WTC11 (cell line): Measurements from ENCODE around the gene SOX5. TPM values are rescaled to one million over a fixed set of nuclear protein-coding genes. Genes with fewer than 3 reads are reported as not detected.

Experiments used
- ATAC-seq: fragments of 200-7000 bp; cut with Tn5 transposase; 2 replicates; pipeline ENCODE4 v1.10.0; 2021; ENCODE audit warnings: mild to moderate bottlenecking, moderate library complexity
- CTCF ChIA-PET: fragments of 300-600 bp; sonication (Branson Sonifier 250); formaldehyde crosslinking; loops from one replicate; lab custom pipeline; 2021; ENCODE audit warnings: antibody characterized with exemption; lab: Charles Lee
- POLR2A ChIA-PET: fragments of 350-600 bp; sonication (Branson Sonifier 250); formaldehyde crosslinking; loops from one replicate; lab custom pipeline; 2021; ENCODE audit warnings: antibody characterized with exemption; lab: Charles Lee
- DNase-seq: peaks from one replicate; pipeline ENCODE4 v3.0.0; 2021; ENCODE audit warnings: low spot score
- H3K27ac Mint-ChIP-seq: 2 replicates; pipeline ENCODE4 v1.8.0; 2021; ENCODE audit warnings: mixed read lengths
- H3K27me3 Mint-ChIP-seq: 2 replicates; pipeline ENCODE4 v1.8.0; 2021; ENCODE audit warnings: low read depth, mild to moderate bottlenecking, moderate library complexity, mixed read lengths
- H3K36me3 Mint-ChIP-seq: 2 replicates; pipeline ENCODE4 v1.8.0; 2021; ENCODE audit warnings: mixed read lengths
- H3K4me1 Mint-ChIP-seq: 2 replicates; pipeline ENCODE4 v1.8.0; 2022; ENCODE audit warnings: mixed read lengths
- H3K4me3 Mint-ChIP-seq: 2 replicates; pipeline ENCODE4 v1.8.0; 2021; ENCODE audit warnings: mild to moderate bottlenecking, moderate library complexity, mixed read lengths
- H3K9me3 Mint-ChIP-seq: 2 replicates; pipeline ENCODE4 v1.8.0; 2021; ENCODE audit warnings: mixed read lengths
- ATF1 ChIP-seq: sonication (generic); formaldehyde crosslinking; IDR thresholded peaks from 2 replicates; pipeline ENCODE4 v1.8.1; 2023; ENCODE audit warnings: mild to moderate bottlenecking, moderate library complexity, missing genetic modification reagents
- E2F1 ChIP-seq: sonication (generic); formaldehyde crosslinking; IDR thresholded peaks from 2 replicates; pipeline ENCODE4 v1.8.0; 2022; ENCODE audit warnings: mild to moderate bottlenecking, missing genetic modification reagents
- EMX1 ChIP-seq: fragments of 250-450 bp; sonication (Bioruptor Pico); IDR thresholded peaks from 2 replicates; pipeline ENCODE4 v1.8.0; 2021; ENCODE audit warnings: mild to moderate bottlenecking
- ETV6 ChIP-seq: sonication (generic); formaldehyde crosslinking; IDR thresholded peaks from 2 replicates; pipeline ENCODE4 v1.8.1; 2022; ENCODE audit warnings: mild to moderate bottlenecking, missing genetic modification reagents
- GABPB1 ChIP-seq: sonication (generic); formaldehyde crosslinking; IDR thresholded peaks from 2 replicates; pipeline ENCODE4 v1.8.1; 2023; ENCODE audit warnings: mild to moderate bottlenecking, missing genetic modification reagents
- HMGA2 ChIP-seq: fragments of 250-450 bp; sonication (Bioruptor Pico); IDR thresholded peaks from 2 replicates; pipeline ENCODE4 v1.4.0; 2021; ENCODE audit warnings: mild to moderate bottlenecking, moderate library complexity
- JAZF1 ChIP-seq: fragments of 250-450 bp; sonication (Bioruptor Pico); IDR thresholded peaks from 2 replicates; pipeline ENCODE4 v1.9.0; 2021; ENCODE audit warnings: moderate library complexity, mild to moderate bottlenecking, inconsistent platforms
- JUN ChIP-seq: sonication (generic); formaldehyde crosslinking; IDR thresholded peaks from 2 replicates; pipeline ENCODE4 v1.8.0; 2023; ENCODE audit warnings: mild to moderate bottlenecking, missing genetic modification reagents
- RELA ChIP-seq: sonication (generic); formaldehyde crosslinking; IDR thresholded peaks from 2 replicates; pipeline ENCODE4 v1.8.1; 2022; ENCODE audit warnings: missing genetic modification reagents, mild to moderate bottlenecking, borderline replicate concordance
- ZNF423 ChIP-seq: fragments of 250-450 bp; sonication (Bioruptor Pico); IDR thresholded peaks from 2 replicates; pipeline ENCODE4 v2.1.2; 2022; ENCODE audit warnings: mild to moderate bottlenecking, moderate library complexity
- ZNF671 ChIP-seq: fragments of 250-450 bp; sonication (Bioruptor Pico); IDR thresholded peaks from 2 replicates; pipeline ENCODE4 v1.8.0; 2021; ENCODE audit warnings: mild to moderate bottlenecking
- total RNA-seq: library from RNA; stranded (reverse); gene quantifications from 3 replicates; pipeline ENCODE4 v1.2.3, GENCODE V29; 2021
- TF ChIP-seq, protein P1 (sequence below): fragments of 250-450 bp; sonication (Bioruptor Pico); IDR thresholded peaks from 2 replicates; pipeline ENCODE4 v1.9.0; 2021; ENCODE audit warnings: moderate library complexity, mild to moderate bottlenecking, inconsistent platforms, borderline replicate concordance
- TF ChIP-seq, protein P2 (sequence below): sonication (generic); formaldehyde crosslinking; IDR thresholded peaks from 2 replicates; pipeline ENCODE4 v1.8.1; 2023; ENCODE audit warnings: mild to moderate bottlenecking, missing genetic modification reagents
- TF ChIP-seq, protein P3 (sequence below): fragments of 250-450 bp; sonication (Bioruptor Pico); IDR thresholded peaks from 2 replicates; pipeline ENCODE4 v1.8.0; 2021; ENCODE audit warnings: mild to moderate bottlenecking
- TF ChIP-seq, protein P4 (sequence below): sonication (generic); formaldehyde crosslinking; conservative IDR thresholded peaks from 2 replicates; pipeline ENCODE4 v1.8.1; 2023; ENCODE audit warnings: mild to moderate bottlenecking, low read depth, missing genetic modification reagents, moderate library complexity

The SOX5 gene
- total RNA-seq, 1 experiment from 2014 or later: 2.3 TPM

DNA sequence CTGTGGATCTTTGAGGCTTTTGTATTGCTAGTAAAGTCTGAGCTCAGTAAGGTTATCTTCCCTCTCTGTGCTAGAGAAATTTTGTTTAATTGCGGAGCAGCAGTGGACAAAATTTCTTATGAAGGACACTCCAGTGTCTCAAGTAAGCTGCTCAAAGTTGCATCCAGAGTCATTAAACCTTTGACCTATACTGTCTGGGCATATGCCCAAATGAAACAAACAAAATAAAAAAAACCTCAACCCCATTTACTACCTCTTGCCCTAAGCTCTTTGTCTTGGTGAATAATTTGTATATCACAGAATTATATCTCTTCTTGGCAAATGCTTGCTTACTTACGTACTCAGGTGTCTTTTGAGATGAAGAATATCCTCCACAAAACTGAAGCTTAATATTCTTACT, 465.2 kb downstream of the SOX5 start:
- CTCF ChIA-PET: no interaction called here
- Mint-ChIP-seq H3K27me3 (no peaks in the 10 kb centered on the region; the same call in 1 of the 2 replicates), H3K27ac (no peak overlapping the region), H3K9me3 (peaks cover 35% of the 10 kb centered on the region), H3K36me3 (peaks cover 6% of the 10 kb centered on the region), H3K4me3 (no peak overlapping the region), H3K4me1 (no peaks in the 10 kb centered on the region)
- POLR2A ChIA-PET: no interaction called here
- no peak for ATAC-seq
- TF ChIP-seq GABPB1 (CRISPR knock-in tag): no peak
- no peak for TF ChIP-seq ATF1 (CRISPR knock-in tag)
- TF ChIP-seq EMX1 (CRISPR knock-in tag): no peak
- no peak for TF ChIP-seq JUN (CRISPR knock-in tag)
- TF ChIP-seq RELA (CRISPR knock-in tag): no peak
- TF ChIP-seq E2F1 (CRISPR knock-in tag): no peak
- no peak for TF ChIP-seq ZNF423 (CRISPR knock-in tag)
- TF ChIP-seq, protein P1, sequence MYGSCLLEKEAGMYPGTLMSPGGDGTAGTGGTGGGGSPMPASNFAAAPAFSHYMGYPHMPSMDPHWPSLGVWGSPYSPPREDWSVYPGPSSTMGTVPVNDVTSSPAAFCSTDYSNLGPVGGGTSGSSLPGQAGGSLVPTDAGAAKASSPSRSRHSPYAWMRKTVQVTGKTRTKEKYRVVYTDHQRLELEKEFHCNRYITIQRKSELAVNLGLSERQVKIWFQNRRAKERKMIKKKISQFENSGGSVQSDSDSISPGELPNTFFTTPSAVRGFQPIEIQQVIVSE (CRISPR knock-in tag): no peak
- no peak for TF ChIP-seq JAZF1 (CRISPR knock-in tag)
- TF ChIP-seq, protein P2, sequence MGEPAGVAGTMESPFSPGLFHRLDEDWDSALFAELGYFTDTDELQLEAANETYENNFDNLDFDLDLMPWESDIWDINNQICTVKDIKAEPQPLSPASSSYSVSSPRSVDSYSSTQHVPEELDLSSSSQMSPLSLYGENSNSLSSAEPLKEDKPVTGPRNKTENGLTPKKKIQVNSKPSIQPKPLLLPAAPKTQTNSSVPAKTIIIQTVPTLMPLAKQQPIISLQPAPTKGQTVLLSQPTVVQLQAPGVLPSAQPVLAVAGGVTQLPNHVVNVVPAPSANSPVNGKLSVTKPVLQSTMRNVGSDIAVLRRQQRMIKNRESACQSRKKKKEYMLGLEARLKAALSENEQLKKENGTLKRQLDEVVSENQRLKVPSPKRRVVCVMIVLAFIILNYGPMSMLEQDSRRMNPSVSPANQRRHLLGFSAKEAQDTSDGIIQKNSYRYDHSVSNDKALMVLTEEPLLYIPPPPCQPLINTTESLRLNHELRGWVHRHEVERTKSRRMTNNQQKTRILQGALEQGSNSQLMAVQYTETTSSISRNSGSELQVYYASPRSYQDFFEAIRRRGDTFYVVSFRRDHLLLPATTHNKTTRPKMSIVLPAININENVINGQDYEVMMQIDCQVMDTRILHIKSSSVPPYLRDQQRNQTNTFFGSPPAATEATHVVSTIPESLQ (CRISPR knock-in tag): no peak
- TF ChIP-seq HMGA2 (CRISPR knock-in tag): no peak
- no peak for TF ChIP-seq ZNF671 (CRISPR knock-in tag)
- no peak for TF ChIP-seq ETV6 (CRISPR knock-in tag)
- TF ChIP-seq, protein P3, sequence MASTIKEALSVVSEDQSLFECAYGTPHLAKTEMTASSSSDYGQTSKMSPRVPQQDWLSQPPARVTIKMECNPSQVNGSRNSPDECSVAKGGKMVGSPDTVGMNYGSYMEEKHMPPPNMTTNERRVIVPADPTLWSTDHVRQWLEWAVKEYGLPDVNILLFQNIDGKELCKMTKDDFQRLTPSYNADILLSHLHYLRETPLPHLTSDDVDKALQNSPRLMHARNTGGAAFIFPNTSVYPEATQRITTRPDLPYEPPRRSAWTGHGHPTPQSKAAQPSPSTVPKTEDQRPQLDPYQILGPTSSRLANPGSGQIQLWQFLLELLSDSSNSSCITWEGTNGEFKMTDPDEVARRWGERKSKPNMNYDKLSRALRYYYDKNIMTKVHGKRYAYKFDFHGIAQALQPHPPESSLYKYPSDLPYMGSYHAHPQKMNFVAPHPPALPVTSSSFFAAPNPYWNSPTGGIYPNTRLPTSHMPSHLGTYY (CRISPR knock-in tag): no peak
- TF ChIP-seq, all 79 proteins: peak for 0
- DNase-seq: no peak

DNA sequence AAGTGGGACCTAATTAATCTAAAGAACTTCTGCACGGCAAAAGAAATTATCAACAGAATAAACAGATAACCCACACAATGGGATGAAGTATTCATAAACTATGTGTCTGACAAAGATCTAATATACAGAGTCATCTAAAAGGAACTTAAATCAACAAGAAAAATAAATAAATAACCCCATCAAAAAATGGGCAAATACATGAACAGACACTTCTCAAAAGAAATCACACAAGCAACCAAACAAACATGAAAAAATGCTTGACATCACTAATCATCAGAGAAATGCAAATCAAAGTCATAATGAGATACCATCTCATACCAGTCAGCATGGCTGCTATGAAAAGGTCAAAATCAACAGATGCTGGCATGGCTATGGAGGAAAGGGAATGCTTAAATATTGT, 466.9 kb downstream of the SOX5 start:
- CTCF ChIA-PET: no interaction called here
- DNase-seq: no peak
- peaks cover 6% of the 10 kb centered on the region for H3K36me3 Mint-ChIP-seq

More for the DNA sequence above, 466.9 kb downstream of the SOX5 start:
- POLR2A ChIA-PET: no interaction called here
- Mint-ChIP-seq H3K27ac (no peak overlapping the region), H3K4me1 (no peaks in the 10 kb centered on the region), H3K4me3 (no peak overlapping the region), H3K27me3 (no peaks in the 10 kb centered on the region; the same call in 1 of the 2 replicates), H3K9me3 (peaks cover 48% of the 10 kb centered on the region)
- ATAC-seq: no peak
- TF ChIP-seq, protein P4, sequence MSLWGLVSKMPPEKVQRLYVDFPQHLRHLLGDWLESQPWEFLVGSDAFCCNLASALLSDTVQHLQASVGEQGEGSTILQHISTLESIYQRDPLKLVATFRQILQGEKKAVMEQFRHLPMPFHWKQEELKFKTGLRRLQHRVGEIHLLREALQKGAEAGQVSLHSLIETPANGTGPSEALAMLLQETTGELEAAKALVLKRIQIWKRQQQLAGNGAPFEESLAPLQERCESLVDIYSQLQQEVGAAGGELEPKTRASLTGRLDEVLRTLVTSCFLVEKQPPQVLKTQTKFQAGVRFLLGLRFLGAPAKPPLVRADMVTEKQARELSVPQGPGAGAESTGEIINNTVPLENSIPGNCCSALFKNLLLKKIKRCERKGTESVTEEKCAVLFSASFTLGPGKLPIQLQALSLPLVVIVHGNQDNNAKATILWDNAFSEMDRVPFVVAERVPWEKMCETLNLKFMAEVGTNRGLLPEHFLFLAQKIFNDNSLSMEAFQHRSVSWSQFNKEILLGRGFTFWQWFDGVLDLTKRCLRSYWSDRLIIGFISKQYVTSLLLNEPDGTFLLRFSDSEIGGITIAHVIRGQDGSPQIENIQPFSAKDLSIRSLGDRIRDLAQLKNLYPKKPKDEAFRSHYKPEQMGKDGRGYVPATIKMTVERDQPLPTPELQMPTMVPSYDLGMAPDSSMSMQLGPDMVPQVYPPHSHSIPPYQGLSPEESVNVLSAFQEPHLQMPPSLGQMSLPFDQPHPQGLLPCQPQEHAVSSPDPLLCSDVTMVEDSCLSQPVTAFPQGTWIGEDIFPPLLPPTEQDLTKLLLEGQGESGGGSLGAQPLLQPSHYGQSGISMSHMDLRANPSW (CRISPR knock-in tag): no peak
